ENCODE measurements around the gene RUNX1.

Gene RUNX1

GRCh38 chr21:35048706-35049617 lies at the start of gene RUNX1:
TSS of gene RUNX1 (minus strand) at chr21:35049302.
- DNase-seq (ENCODE audit: low read depth in 1 of 2, low spot score in 1 of 2): peak in 1 of 2 donors; percentile 76

- DNase-seq (ENCODE audit: low read depth in 1 of 2, low spot score in 1 of 2): no peak
Observed at GRCh38 chr21:35097525-35097924, 48.4 kb upstream of the RUNX1 start.

GRCh38 chr21:35096959-35097358 lies 47.9 kb upstream of the RUNX1 start:
- DNase-seq (ENCODE audit: low read depth in 1 of 2, low spot score in 1 of 2): peak in 1 of 2 donors; percentile 17

- no peak for DNase-seq (ENCODE audit: low read depth in 1 of 2, low spot score in 1 of 2)
Observed at GRCh38 chr21:35095859-35096291, 46.8 kb upstream of the RUNX1 start.

GRCh38 chr21:35093514-35093913 lies 44.4 kb upstream of the RUNX1 start:
- no peak for DNase-seq (ENCODE audit: low read depth in 1 of 2, low spot score in 1 of 2)

GRCh38 chr21:35091496-35091895 lies 42.4 kb upstream of the RUNX1 start:
- DNase-seq (ENCODE audit: low read depth in 1 of 2, low spot score in 1 of 2): no peak

- DNase-seq (ENCODE audit: low read depth in 1 of 2, low spot score in 1 of 2): no peak
Observed at GRCh38 chr21:35090403-35090802, 41.3 kb upstream of the RUNX1 start.

- DNase-seq (ENCODE audit: low read depth in 1 of 2, low spot score in 1 of 2): peak in 1 of 2 donors; percentile 37
Observed at GRCh38 chr21:35088319-35088771, 39.2 kb upstream of the RUNX1 start.

- DNase-seq (ENCODE audit: low read depth in 1 of 2, low spot score in 1 of 2): no peak
Observed at GRCh38 chr21:35086357-35086756, 37.3 kb upstream of the RUNX1 start.

GRCh38 chr21:35084869-35085268 lies 35.8 kb upstream of the RUNX1 start:
- DNase-seq (ENCODE audit: low read depth in 1 of 2, low spot score in 1 of 2): no peak

GRCh38 chr21:35083246-35083645 lies 34.1 kb upstream of the RUNX1 start:
- DNase-seq (ENCODE audit: low read depth in 1 of 2, low spot score in 1 of 2): no peak

GRCh38 chr21:35081861-35082260 lies 32.8 kb upstream of the RUNX1 start:
- no peak for DNase-seq (ENCODE audit: low read depth in 1 of 2, low spot score in 1 of 2)

GRCh38 chr21:35079181-35079580 lies 30.1 kb upstream of the RUNX1 start:
- no peak for DNase-seq (ENCODE audit: low read depth in 1 of 2, low spot score in 1 of 2)

- DNase-seq (ENCODE audit: low read depth in 1 of 2, low spot score in 1 of 2): no peak
Observed at GRCh38 chr21:35077975-35078374, 28.9 kb upstream of the RUNX1 start.

- no peak for DNase-seq (ENCODE audit: low read depth in 1 of 2, low spot score in 1 of 2)
Observed at GRCh38 chr21:35077466-35077865, 28.4 kb upstream of the RUNX1 start.

- DNase-seq (ENCODE audit: low read depth in 1 of 2, low spot score in 1 of 2): no peak
Observed at GRCh38 chr21:35075546-35075945, 26.4 kb upstream of the RUNX1 start.

- no peak for DNase-seq (ENCODE audit: low read depth in 1 of 2, low spot score in 1 of 2)
Observed at GRCh38 chr21:35072960-35073359, 23.9 kb upstream of the RUNX1 start.

- no peak for DNase-seq (ENCODE audit: low read depth in 1 of 2, low spot score in 1 of 2)
Observed at GRCh38 chr21:35072557-35072956, 23.5 kb upstream of the RUNX1 start.

- no peak for DNase-seq (ENCODE audit: low read depth in 1 of 2, low spot score in 1 of 2)
Observed at GRCh38 chr21:35071347-35071746, 22.2 kb upstream of the RUNX1 start.

- DNase-seq (ENCODE audit: low read depth in 1 of 2, low spot score in 1 of 2): no peak
Observed at GRCh38 chr21:35070436-35070835, 21.3 kb upstream of the RUNX1 start.

- DNase-seq (ENCODE audit: low read depth in 1 of 2, low spot score in 1 of 2): no peak
Observed at GRCh38 chr21:35066824-35067223, 17.7 kb upstream of the RUNX1 start.

- no peak for DNase-seq (ENCODE audit: low read depth in 1 of 2, low spot score in 1 of 2)
Observed at GRCh38 chr21:35063428-35064172, 14.5 kb upstream of the RUNX1 start.
